ENCODE data around the gene FZR1.

GRCh38 chr19:3528539-3529211, 22.6 kb downstream of the FZR1 start:
- TF ChIP-seq EZH2phosphoT487 (IDR thresholded peaks at IDR 0.05; ENCODE audit: unreplicated experiment) (no peak), CTCF (conservative IDR thresholded peaks at IDR 0.05; ENCODE audit: low read depth in 2 of 2) (no peak), EZH2 (IDR thresholded peaks at IDR 0.05; ENCODE audit: low read depth, unreplicated experiment) (no peak), REST (IDR thresholded peaks at IDR 0.05; ENCODE audit: unreplicated experiment) (no peak), CREB1 (CRISPR knock-in tag; IDR thresholded peaks at IDR 0.05; ENCODE audit: low read depth) (no peak), STAT1 (IDR thresholded peaks at IDR 0.05; ENCODE audit: unreplicated experiment) (no peak), POLR2AphosphoS5 (IDR thresholded peaks at IDR 0.05; ENCODE audit: low read depth) (no peak), JUNB (IDR thresholded peaks at IDR 0.05; ENCODE audit: unreplicated experiment) (no peak), ZNF331 (CRISPR knock-in tag; IDR thresholded peaks at IDR 0.05; ENCODE audit: low read depth) (no peak), NANOG (IDR thresholded peaks at IDR 0.05; ENCODE audit: borderline replicate concordance) (no peak), ZNF114 (CRISPR knock-in tag; IDR thresholded peaks at IDR 0.05) (no peak), ETS1 (IDR thresholded peaks at IDR 0.05) (no peak), ZNF462 (CRISPR knock-in tag; IDR thresholded peaks at IDR 0.05) (no peak)
